Hematopoietic multipotent progenitor cell treated with erythropoietin and hydrocortisone succinate and interleukin-3 and kit ligand, for 4 days (in vitro differentiated cells): ENCODE results near the gene CNTN5.
"Not testable (repeated sequence)": the region's sequence is repeated elsewhere in the genome, so short reads cannot be mapped to it uniquely, and the experiment has no call there.

Source experiments
- DNase-seq: peaks from one replicate; pipeline ENCODE4 v3.0.0-alpha.2; 2015

Gene CNTN5

GRCh38 chr11:100240025-100240539 lies 1219.3 kb downstream of the CNTN5 start:
- DNase-seq: no peak

- DNase-seq: no peak
Observed at GRCh38 chr11:100247704-100248103, 1227.0 kb downstream of the CNTN5 start.

GRCh38 chr11:100257238-100257803 lies 1236.6 kb downstream of the CNTN5 start:
- not testable (repeated sequence) for DNase-seq

DNA sequence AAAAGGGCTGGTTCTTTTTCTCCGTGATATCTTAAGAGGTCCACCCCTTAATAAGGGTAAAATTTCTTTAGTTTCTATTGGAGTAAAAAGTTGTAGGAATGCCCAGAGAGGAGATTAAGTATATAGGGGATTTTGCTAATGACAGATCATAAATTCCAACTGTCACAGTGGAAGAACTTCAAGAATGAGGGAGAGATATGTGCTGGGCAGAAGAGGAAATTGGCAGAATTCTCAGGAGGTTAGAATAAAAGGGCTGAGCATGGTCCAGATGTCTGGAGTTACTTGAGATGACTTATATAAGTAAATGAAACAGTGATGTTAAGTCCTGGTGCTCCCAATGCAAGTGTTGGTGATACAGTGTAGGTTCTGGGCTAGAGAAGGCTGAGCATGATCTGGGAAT lies 1248.8 kb downstream of the CNTN5 start:
- DNase-seq: no peak

GRCh38 chr11:100273066-100273815 lies 1252.5 kb downstream of the CNTN5 start:
- no peak for DNase-seq

DNA sequence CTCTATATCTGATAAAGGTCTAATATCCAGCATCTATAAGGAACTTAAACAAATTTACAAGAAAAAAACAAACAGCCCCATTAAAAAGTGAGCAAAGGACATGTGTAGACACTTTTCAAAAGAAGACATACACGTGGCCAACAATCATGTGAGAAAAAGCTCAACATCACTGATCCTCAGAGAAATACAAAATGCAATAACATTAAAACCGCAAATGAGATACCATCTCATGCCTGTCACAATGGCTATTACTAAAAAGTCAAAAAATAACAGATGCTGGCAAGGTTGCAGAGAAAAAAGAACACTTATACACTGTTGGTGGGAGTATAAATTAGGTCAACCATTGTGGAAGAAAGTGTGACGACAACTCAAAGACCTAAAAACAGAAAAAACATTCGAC lies 1253.7 kb downstream of the CNTN5 start:
- DNase-seq: not testable (repeated sequence)

DNA sequence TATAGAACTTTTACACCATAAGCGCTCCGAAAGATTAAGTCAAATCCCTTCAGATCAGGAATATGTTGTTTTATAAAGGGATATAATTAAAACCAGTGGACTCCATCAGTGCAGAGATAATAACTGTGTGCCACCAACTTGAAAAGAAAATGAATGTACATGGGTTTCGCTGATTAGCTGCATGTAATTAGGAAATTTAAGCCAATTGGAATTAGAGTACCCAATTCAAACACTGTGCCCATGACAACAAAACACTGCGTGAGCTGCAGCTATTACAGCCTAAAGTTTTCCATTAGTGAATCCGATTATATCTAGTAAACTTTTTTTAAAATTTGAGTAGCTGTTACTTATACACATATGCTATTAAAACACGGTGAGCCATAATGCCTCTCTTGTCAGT lies 1274.0 kb downstream of the CNTN5 start:
- no peak for DNase-seq

GRCh38 chr11:100296051-100296679 lies 1275.4 kb downstream of the CNTN5 start:
- no peak for DNase-seq

- DNase-seq: no peak
Observed at GRCh38 chr11:100297516-100297915, 1276.8 kb downstream of the CNTN5 start.

- no peak for DNase-seq
Observed at GRCh38 chr11:100302824-100303223, 1282.1 kb downstream of the CNTN5 start.

DNA sequence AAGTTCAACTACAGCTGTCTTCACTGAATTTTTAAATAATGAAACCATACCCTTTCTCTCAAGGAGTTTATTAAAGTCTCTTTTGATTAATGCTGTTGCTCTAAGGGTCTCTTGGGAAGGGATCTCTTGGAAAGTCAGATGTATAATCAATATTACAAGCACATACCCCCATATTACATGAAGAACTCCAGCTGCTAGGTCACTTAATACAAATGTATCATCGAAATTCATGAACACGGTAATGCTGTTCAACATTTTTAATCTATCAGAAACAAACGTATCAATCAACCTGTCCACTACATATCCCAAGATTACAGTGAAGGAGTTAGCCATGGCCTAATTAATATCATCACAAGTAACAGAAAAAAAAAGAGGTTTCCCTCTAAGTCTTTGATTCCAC lies 1283.1 kb downstream of the CNTN5 start:
- DNase-seq: no peak

GRCh38 chr11:100308202-100308601 lies 1287.5 kb downstream of the CNTN5 start:
- DNase-seq: no peak

DNA sequence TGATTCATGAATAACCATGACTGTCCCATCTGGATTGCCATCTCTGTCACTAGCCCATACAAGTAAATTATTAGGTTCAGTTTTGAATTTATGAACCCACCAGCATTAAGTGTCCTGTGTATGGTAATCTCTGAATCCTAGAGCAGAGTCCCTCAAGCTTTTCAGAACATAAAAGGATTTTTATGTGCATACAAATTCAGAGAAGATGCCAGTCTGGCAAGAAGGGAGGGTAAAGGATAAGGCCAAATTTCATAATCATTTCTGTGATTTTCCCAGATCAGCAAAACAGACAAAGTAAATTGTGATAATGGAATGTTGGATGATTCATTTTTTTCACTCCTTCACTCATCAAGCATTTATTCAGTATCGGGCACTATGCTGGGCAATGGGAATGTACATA lies 1295.2 kb downstream of the CNTN5 start:
- no peak for DNase-seq

DNA sequence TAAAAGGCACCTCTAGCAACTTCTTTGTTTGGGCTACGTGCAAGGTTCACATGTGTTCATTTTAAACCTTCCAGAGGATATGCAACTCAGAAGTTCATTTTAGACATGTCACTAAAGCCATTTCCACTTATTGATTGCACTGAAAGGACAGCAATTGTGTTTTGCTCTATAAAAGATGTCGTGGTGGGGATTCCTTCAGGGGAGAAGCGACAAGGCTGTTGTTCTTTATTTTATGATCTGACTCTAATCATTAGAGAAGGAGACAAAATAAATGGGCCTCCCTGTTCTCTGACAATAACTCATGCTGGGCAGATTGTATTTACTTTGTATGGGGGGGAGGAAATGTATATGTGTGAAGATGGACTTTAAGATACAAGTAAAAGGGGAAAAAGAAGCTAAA lies 1296.2 kb downstream of the CNTN5 start:
- DNase-seq: no peak

GRCh38 chr11:100319691-100320090 lies 1298.9 kb downstream of the CNTN5 start:
- no peak for DNase-seq

DNA sequence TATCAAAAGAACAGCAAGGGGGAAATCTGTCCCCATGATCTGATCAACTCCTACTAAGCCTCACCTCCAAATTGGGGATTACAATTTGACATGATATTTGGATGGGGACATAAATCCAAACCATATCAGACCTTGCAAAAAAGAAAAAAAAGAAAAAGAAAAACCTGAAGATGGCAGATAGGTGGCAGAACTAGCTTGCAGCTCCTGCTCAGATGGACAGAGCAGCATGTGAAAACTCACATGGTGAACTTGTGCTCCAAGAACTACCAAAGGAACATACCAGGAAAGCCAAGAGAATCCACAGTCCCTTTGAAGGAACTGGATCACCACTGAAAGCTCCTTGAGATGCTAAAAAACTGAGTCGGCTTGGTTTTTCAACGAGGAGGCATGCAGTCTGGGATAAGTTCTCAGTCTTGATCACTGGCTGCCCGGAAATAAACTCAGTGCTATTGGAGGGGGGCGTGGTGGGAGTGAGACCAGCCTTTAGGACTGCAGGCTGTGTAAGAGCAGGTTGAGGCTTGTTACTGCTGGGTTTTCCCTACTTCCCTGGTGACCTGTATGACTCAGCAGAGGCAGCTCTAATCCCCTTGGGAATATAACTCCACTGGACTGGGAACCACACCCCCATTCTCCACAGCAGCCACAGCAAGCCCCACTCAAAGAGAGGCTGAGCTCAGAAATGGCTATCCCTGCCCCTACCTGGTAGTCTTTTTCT lies 1308.0 kb downstream of the CNTN5 start:
- DNase-seq: no peak

GRCh38 chr11:100329352-100329751 lies 1308.6 kb downstream of the CNTN5 start:
- no peak for DNase-seq

GRCh38 chr11:100336873-100337272 lies 1316.1 kb downstream of the CNTN5 start:
- no peak for DNase-seq

- no peak for DNase-seq
Observed at GRCh38 chr11:100338144-100338840, 1317.5 kb downstream of the CNTN5 start.

- DNase-seq: no peak
Observed at GRCh38 chr11:100340466-100341319, 1319.9 kb downstream of the CNTN5 start.

DNA sequence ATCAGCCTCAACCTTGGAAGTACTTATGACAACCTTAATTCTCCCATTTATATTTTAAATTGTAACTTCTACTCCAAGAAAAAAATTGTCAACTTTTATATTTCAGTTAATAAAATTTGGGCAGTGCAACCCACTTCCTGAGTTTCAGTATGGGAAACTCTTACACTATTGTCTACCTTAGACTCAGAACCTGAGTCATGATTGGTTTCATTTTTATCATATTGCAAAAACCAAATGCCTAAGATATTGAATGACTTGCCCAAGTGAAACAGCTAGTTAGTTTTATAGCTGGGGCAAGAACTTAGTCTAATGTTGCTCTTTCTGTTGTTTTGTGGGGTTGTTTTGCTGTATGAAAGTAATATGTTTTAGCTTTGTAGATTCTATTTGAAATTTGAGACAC lies 1332.3 kb downstream of the CNTN5 start:
- DNase-seq: no peak

DNA sequence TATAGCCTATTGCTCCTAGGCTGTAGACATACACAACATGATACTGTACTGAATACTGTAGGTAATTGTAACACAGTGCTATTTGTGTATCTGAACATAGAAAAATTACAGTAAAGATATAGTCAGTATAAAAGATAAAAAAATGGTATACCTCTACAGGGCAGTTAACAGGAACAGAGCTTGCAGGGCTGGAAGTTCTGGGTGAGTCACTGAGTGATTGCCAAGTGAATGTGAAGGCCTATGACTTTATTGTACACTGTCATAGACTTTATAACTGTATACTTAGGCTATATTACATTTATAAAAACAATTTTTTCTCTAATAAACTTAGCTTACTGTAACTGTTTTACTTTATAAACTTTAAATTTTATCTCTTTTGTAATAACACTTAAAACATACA lies 1334.0 kb downstream of the CNTN5 start:
- no peak for DNase-seq
